Mesangial cell (primary cell): ENCODE results near the gene UBASH3A. TPM values are rescaled to one million over a fixed set of nuclear protein-coding genes. Genes with fewer than 3 reads are reported as not detected.

Experiments
- total RNA-seq: library from RNA; depleted of rRNA; stranded (reverse); fragments of >200 nt; gene quantifications from 2 replicates; pipeline ENCODE4 v1.2.3, GENCODE V29; 2015

The UBASH3A gene
- not detected in 2 replicates for total RNA-seq

GRCh38 chr21:42403611-42404231 is at the start of gene UBASH3A:
Gene UBASH3A (plus strand): TSS chr21:42403902. CDS start chr21:42403946, 44 bp downstream.

GRCh38 chr21:42366292-42367010 is 37.3 kb upstream of the UBASH3A start, which contains the start of gene TFF1:
Gene TFF1 (minus strand): TSS chr21:42366535. CDS start chr21:42366495, 40 bp downstream.

GRCh38 chr21:42395905-42396651 is 7.6 kb upstream of the UBASH3A start, which contains the start of gene TMPRSS3:
Gene TMPRSS3 (minus strand): TSS chr21:42396052. CDS start chr21:42395417, 635 bp downstream.

GRCh38 chr21:42496120-42496838 is 92.6 kb downstream of the UBASH3A start, which contains the start of gene RSPH1:
Gene RSPH1 (minus strand): TSS chr21:42496224. CDS start chr21:42496186, 38 bp downstream.

Other genes with a start within 250 kb of the UBASH3A start
- 2.9 TPM in 1 of 2 replicates, not detected in the other for gene ABCG1, start 184.8 kb upstream of the UBASH3A start, total RNA-seq
- 1.1 and 1.4 TPM in 2 replicates for gene TFF3, start 88.5 kb upstream of the UBASH3A start, total RNA-seq
- not detected in 2 replicates for gene TFF2, start 52.9 kb upstream of the UBASH3A start, total RNA-seq
- gene TFF1, start 37.4 kb upstream of the UBASH3A start, total RNA-seq = 0.49 TPM in 1 of 2 replicates, not detected in the other
- gene TMPRSS3, start 7.8 kb upstream of the UBASH3A start, total RNA-seq = not detected in 2 replicates
- 0.38 TPM in 1 of 2 replicates, not detected in the other for gene RSPH1, start 92.3 kb downstream of the UBASH3A start, total RNA-seq
- 7.3 and 13.6 TPM in 2 replicates for gene SLC37A1, start 110.0 kb downstream of the UBASH3A start, total RNA-seq
- not detected in 2 replicates for gene PDE9A, start 249.7 kb downstream of the UBASH3A start, total RNA-seq